HepG2 (cell line): ENCODE data around the gene TUBA8. TPM values are rescaled to one million over a fixed set of nuclear protein-coding genes. Genes with fewer than 3 reads are reported as not detected.

Experiments
- DNMT1 ChIP-seq: sonication (generic); formaldehyde crosslinking; IDR thresholded peaks from 2 replicates; pipeline ENCODE4 v1.5.1; 2020; ENCODE audit warnings: mild to moderate bottlenecking, missing genetic modification reagents
- ISL2 ChIP-seq: sonication (generic); formaldehyde crosslinking; IDR thresholded peaks from 2 replicates; pipeline ENCODE4 v1.5.0; 2020; ENCODE audit warnings: missing genetic modification reagents
- KDM1A ChIP-seq: IDR thresholded peaks from 2 replicates; pipeline ENCODE4 v1.6.1; 2016; ENCODE audit warnings: missing compliant biosample characterization
- NCOR1 ChIP-seq: fragments of 200-600 bp; sonication (generic); IDR thresholded peaks from 2 replicates; pipeline ENCODE4 v1.7.0; 2017; ENCODE audit warnings: antibody characterized with exemption, low read length, borderline replicate concordance
- NFIC ChIP-seq: IDR thresholded peaks from 2 replicates; pipeline ENCODE4 v1.6.1; 2012; ENCODE audit warnings: mild to moderate bottlenecking, low read length, inconsistent platforms
- PRDM4 ChIP-seq: sonication (generic); formaldehyde crosslinking; IDR thresholded peaks from 2 replicates; pipeline ENCODE4 v1.9.0; 2021; ENCODE audit warnings: missing genetic modification reagents, borderline replicate concordance
- RBM22 ChIP-seq: fragments of 200-400 bp; formaldehyde crosslinking; optimal IDR thresholded peaks from 2 replicates; pipeline ENCODE3; 2017; ENCODE audit warnings: mild to moderate bottlenecking, low read length, moderate library complexity
- REPIN1 ChIP-seq: sonication (generic); formaldehyde crosslinking; IDR thresholded peaks from 2 replicates; pipeline ENCODE4 v1.8.0; 2022; ENCODE audit warnings: missing genetic modification reagents, low read depth, mild to moderate bottlenecking, borderline replicate concordance
- SAFB2 ChIP-seq: sonication (generic); formaldehyde crosslinking; IDR thresholded peaks from 2 replicates; pipeline ENCODE4 v1.5.1; 2020; ENCODE audit warnings: missing genetic modification reagents, low read depth, mild to moderate bottlenecking, borderline replicate concordance
- SATB2 ChIP-seq: sonication (generic); formaldehyde crosslinking; IDR thresholded peaks from 2 replicates; pipeline ENCODE4 v1.5.0; 2020; ENCODE audit warnings: missing genetic modification reagents
- SRY ChIP-seq: sonication (generic); formaldehyde crosslinking; IDR thresholded peaks from 2 replicates; pipeline ENCODE4 v1.8.0; 2022; ENCODE audit warnings: mild to moderate bottlenecking, missing genetic modification reagents
- TCF7 ChIP-seq: sonication (generic); IDR thresholded peaks from 2 replicates; pipeline ENCODE4 v1.6.1; 2016; ENCODE audit warnings: antibody characterized with exemption, low read depth
- ZNF34 ChIP-seq: sonication (generic); formaldehyde crosslinking; IDR thresholded peaks from 2 replicates; pipeline ENCODE4 v1.4.0; 2020; ENCODE audit warnings: mild to moderate bottlenecking, missing genetic modification reagents, borderline replicate concordance
- ZNF644 ChIP-seq: IDR thresholded peaks from 2 replicates; pipeline ENCODE4 v1.6.1; 2016; ENCODE audit warnings: low read depth
- ZNF747 ChIP-seq: sonication (generic); formaldehyde crosslinking; IDR thresholded peaks from 2 replicates; pipeline ENCODE4 v1.8.1; 2023; ENCODE audit warnings: missing genetic modification reagents, mild to moderate bottlenecking, borderline replicate concordance
- ZNF776 ChIP-seq: sonication (generic); formaldehyde crosslinking; IDR thresholded peaks from 2 replicates; pipeline ENCODE4 v1.4.0; 2020; ENCODE audit warnings: mild to moderate bottlenecking, missing genetic modification reagents
- ZNF878 ChIP-seq: sonication (generic); formaldehyde crosslinking; IDR thresholded peaks from 2 replicates; pipeline ENCODE4 v1.8.1; 2023; ENCODE audit warnings: mild to moderate bottlenecking, missing genetic modification reagents, moderate library complexity
- ZSCAN9 ChIP-seq: IDR thresholded peaks from 2 replicates; pipeline ENCODE4 v1.6.1; 2016; ENCODE audit warnings: borderline replicate concordance
- polyA plus RNA-seq, 8 experiments: library from polyadenylated mRNA; depleted of rRNA in 3 of 8; stranded (reverse) in 7 of 8; unstranded in 1 of 8; fragments of >200 nt; fragmentation: Illumina TruSeq in 4 of 8; extraction: Trizol in 4 of 8; gene quantifications; 2 replicates each; pipeline versions ENCODE4 v1.2.1 to v1.2.3, GENCODE V29; 2011 to 2016; ENCODE audit warnings: low read depth in 4 of 8, missing spikeins in 1 of 8, mixed read lengths in 1 of 8; ENCODE audit not compliant: insufficient read depth in 1 of 8
- total RNA-seq, 5 experiments: library from RNA; depleted of rRNA; stranded (reverse); fragments of >200 nt; fragmentation: Illumina TruSeq; extraction: Trizol; gene quantifications; 2 replicates each; pipeline ENCODE4 v1.2.3, GENCODE V29; 2016; ENCODE audit warnings: low read depth in 1 of 5
- TF ChIP-seq, protein P1 (sequence below): sonication (generic); formaldehyde crosslinking; IDR thresholded peaks from 2 replicates; pipeline ENCODE4 v1.4.0; 2020; ENCODE audit warnings: mild to moderate bottlenecking, low read depth, missing genetic modification reagents
- TF ChIP-seq, protein P2 (sequence below): sonication (generic); formaldehyde crosslinking; IDR thresholded peaks from 2 replicates; pipeline ENCODE4 v1.4.0; 2020; ENCODE audit warnings: mild to moderate bottlenecking, missing genetic modification reagents
- TF ChIP-seq, protein P3 (sequence below): sonication (generic); formaldehyde crosslinking; IDR thresholded peaks from 2 replicates; pipeline ENCODE4 v1.5.0; 2020; ENCODE audit warnings: missing genetic modification reagents

TUBA8 gene
- total and polyA plus RNA-seq, 2 of the 13 experiments (the other 11 are each of a cell fraction or from before 2014, with no cell fraction given), result 0.35 to 0.69 TPM

GRCh38 chr22:18148293-18148965 is 37.8 kb downstream of the TUBA8 start (continued):
- TF ChIP-seq ISL2 (CRISPR knock-in tag), result peak; percentile 83; the same call in 1 of the 2 replicates
- no peak for TF ChIP-seq ZNF878 (CRISPR knock-in tag)
- 0 out of 2 replicates have a peak, but pooled peaks have one; percentile 38 for TF ChIP-seq SAFB2 (CRISPR knock-in tag)
- peak; percentile 74; the same call in 1 of the 2 replicates for TF ChIP-seq ZSCAN9
- TF ChIP-seq ZNF644 (CRISPR knock-in tag), result 0 out of 2 replicates have a peak, but pooled peaks have one; percentile 30
- TF ChIP-seq DNMT1 (CRISPR knock-in tag), result 0 out of 2 replicates have a peak, but pooled peaks have one; percentile 51
- TF ChIP-seq, protein P1, sequence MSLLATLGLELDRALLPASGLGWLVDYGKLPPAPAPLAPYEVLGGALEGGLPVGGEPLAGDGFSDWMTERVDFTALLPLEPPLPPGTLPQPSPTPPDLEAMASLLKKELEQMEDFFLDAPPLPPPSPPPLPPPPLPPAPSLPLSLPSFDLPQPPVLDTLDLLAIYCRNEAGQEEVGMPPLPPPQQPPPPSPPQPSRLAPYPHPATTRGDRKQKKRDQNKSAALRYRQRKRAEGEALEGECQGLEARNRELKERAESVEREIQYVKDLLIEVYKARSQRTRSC (CRISPR knock-in tag), result no peak
- no peak; the same call in 1 of the 2 replicates for TF ChIP-seq TCF7
- no peak for TF ChIP-seq ZNF776 (CRISPR knock-in tag)
- no peak for TF ChIP-seq SRY
- no peak for TF ChIP-seq RBM22
- TF ChIP-seq KDM1A, result peak; percentile 58
- TF ChIP-seq ZNF747, result peak; percentile 70; the same call in 1 of the 2 replicates
- peak; percentile 92; the same call in 1 of the 2 replicates for TF ChIP-seq REPIN1 (CRISPR knock-in tag)
- TF ChIP-seq PRDM4 (CRISPR knock-in tag), result no peak
- no peak; the same call in 1 of the 2 replicates for TF ChIP-seq ZNF34 (CRISPR knock-in tag)
- peak; percentile 69 for TF ChIP-seq NFIC
- TF ChIP-seq, protein P2, sequence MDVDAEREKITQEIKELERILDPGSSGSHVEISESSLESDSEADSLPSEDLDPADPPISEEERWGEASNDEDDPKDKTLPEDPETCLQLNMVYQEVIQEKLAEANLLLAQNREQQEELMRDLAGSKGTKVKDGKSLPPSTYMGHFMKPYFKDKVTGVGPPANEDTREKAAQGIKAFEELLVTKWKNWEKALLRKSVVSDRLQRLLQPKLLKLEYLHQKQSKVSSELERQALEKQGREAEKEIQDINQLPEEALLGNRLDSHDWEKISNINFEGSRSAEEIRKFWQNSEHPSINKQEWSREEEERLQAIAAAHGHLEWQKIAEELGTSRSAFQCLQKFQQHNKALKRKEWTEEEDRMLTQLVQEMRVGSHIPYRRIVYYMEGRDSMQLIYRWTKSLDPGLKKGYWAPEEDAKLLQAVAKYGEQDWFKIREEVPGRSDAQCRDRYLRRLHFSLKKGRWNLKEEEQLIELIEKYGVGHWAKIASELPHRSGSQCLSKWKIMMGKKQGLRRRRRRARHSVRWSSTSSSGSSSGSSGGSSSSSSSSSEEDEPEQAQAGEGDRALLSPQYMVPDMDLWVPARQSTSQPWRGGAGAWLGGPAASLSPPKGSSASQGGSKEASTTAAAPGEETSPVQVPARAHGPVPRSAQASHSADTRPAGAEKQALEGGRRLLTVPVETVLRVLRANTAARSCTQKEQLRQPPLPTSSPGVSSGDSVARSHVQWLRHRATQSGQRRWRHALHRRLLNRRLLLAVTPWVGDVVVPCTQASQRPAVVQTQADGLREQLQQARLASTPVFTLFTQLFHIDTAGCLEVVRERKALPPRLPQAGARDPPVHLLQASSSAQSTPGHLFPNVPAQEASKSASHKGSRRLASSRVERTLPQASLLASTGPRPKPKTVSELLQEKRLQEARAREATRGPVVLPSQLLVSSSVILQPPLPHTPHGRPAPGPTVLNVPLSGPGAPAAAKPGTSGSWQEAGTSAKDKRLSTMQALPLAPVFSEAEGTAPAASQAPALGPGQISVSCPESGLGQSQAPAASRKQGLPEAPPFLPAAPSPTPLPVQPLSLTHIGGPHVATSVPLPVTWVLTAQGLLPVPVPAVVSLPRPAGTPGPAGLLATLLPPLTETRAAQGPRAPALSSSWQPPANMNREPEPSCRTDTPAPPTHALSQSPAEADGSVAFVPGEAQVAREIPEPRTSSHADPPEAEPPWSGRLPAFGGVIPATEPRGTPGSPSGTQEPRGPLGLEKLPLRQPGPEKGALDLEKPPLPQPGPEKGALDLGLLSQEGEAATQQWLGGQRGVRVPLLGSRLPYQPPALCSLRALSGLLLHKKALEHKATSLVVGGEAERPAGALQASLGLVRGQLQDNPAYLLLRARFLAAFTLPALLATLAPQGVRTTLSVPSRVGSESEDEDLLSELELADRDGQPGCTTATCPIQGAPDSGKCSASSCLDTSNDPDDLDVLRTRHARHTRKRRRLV, result 0 out of 2 replicates have a peak, but pooled peaks have one; percentile 34
- TF ChIP-seq, protein P3, sequence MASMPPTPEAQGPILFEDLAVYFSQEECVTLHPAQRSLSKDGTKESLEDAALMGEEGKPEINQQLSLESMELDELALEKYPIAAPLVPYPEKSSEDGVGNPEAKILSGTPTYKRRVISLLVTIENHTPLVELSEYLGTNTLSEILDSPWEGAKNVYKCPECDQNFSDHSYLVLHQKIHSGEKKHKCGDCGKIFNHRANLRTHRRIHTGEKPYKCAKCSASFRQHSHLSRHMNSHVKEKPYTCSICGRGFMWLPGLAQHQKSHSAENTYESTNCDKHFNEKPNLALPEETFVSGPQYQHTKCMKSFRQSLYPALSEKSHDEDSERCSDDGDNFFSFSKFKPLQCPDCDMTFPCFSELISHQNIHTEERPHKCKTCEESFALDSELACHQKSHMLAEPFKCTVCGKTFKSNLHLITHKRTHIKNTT, result no peak
- peak; percentile 85; the same call in 1 of the 2 replicates for TF ChIP-seq NCOR1
- TF ChIP-seq SATB2 (CRISPR knock-in tag), result no peak
